GM04504 (cell line): Measurements from ENCODE around the gene C1orf226.

Experiments used
- DNase-seq: peaks from one replicate; pipeline ENCODE4 v3.0.0-alpha.2; 2012; ENCODE audit warnings: low read depth

The C1orf226 gene

GRCh38 chr1:162366149-162366548, 15.4 kb upstream of the C1orf226 start:
- DNase-seq: no peak

DNA sequence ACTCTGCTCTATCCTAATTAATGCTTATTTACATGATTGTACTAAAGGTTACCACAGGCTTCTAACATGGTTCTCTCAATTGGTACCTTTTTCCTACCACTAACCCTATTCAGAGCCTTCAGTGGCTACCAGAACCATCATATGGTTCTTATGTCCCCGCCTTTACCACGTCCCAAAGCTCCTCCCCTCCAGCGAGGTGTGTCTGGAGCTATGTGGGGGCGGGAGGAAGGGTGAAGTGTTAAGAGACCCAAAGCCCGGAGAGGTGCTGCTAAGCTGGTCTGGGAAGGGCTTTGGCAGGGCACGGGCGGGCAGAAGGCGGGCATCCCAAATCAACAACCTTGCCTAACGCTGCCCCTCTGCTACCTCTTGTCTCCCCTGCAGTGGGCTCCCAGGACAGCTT, 14.9 kb upstream of the C1orf226 start:
- DNase-seq: no peak

GRCh38 chr1:162367073-162367472, 14.5 kb upstream of the C1orf226 start:
- no peak for DNase-seq

GRCh38 chr1:162367772-162368171, 13.8 kb upstream of the C1orf226 start:
- DNase-seq: no peak

DNA sequence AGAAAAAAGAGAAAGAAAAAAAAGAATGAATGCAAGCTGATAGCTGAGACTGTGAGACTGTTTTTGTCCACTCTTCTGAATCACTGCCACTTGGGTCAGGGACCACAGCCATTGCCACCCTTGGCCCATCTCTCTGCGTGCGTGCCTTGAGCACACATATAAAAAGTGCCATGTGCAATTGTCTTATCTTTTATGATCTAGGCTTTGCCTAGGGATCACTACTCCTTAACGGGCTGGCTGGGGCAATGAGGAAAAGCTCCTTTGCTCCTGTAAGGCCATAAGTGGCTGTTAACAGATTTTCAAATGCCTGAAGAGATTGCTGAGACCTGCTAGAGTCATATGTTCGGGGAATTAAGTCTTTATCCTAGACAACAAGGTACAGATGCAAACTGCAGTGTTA, 13.1 kb upstream of the C1orf226 start:
- no peak for DNase-seq

DNA sequence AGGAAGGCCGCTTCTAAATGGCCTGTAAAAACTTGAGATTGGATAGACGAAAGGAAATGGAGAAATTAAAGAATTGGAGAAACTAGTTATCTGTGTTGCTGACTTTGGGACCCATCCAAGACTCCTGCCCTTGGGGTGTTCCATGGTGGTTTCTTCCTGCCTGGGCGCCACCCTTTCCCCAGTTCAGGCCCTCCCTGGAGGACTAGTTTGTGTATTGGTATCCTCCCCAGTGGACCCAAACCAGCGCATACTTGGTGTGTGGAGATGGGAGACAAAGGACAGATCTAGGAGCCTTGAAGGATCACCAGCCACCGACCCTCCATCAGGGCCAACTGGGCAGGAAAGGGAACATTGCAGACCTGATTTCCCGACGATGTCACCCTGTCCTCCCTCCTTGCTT, 12.0 kb upstream of the C1orf226 start:
- DNase-seq: no peak

DNA sequence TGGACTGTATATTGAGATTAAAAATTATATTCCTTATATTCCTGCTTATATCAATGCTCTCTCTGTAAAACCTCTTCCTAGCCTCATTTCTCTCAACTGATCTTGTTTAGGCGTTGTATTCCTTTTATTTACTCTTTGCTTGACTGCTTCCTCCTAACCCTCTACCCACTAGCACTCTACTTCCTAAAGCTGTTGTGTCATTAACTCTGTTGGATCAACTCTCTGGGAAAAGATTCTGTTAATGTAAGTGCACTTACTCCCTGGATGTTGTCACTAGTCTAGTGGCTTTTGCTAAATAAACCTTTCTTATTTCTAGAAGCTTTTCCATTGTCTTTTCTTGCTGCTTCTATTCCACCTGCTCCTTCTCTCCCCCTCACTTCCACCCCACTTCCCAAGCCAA, 11.4 kb upstream of the C1orf226 start:
- DNase-seq: no peak

DNA sequence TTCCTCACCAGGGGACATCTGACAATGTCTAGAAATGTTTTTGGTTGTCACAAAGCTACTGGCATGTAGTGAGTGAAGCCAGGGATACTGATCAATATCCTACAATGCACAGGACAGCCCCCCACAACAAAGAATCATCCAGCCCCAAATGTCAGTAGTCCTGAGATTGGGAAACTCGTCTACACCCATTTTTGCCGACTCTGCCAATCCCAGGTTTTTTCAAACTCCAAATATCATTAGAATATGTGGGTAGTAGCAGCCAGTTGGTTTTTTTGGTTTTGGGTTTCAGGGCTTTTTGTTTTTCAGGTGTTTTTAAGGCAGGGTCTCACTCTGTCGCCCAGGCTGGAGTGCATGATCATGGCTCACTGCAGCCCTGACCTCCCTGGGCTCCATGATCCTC, 10.8 kb upstream of the C1orf226 start:
- DNase-seq: no peak

DNA sequence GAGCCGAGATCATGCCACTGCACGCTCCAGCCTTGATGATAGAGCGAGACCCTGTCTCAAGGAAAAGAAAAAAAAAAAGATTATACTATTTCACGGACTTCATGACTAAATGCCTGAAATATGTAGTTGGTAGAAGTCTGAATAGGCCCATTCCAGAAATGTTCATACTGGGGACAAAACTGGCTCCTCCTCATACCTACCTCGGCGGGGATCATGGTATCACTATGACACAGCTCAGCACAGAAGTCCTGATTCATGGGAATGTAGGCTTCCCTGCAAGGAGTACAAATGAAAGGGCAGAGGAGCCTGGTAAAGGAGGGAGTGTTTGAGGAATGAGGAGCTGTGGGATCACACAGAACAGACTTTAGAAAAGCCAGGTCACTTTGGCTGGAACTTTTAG, 9.9 kb upstream of the C1orf226 start:
- no peak for DNase-seq

GRCh38 chr1:162372159-162373071, 9.1 kb upstream of the C1orf226 start:
- DNase-seq: no peak

GRCh38 chr1:162373072-162373427, 8.5 kb upstream of the C1orf226 start:
- no peak for DNase-seq

DNA sequence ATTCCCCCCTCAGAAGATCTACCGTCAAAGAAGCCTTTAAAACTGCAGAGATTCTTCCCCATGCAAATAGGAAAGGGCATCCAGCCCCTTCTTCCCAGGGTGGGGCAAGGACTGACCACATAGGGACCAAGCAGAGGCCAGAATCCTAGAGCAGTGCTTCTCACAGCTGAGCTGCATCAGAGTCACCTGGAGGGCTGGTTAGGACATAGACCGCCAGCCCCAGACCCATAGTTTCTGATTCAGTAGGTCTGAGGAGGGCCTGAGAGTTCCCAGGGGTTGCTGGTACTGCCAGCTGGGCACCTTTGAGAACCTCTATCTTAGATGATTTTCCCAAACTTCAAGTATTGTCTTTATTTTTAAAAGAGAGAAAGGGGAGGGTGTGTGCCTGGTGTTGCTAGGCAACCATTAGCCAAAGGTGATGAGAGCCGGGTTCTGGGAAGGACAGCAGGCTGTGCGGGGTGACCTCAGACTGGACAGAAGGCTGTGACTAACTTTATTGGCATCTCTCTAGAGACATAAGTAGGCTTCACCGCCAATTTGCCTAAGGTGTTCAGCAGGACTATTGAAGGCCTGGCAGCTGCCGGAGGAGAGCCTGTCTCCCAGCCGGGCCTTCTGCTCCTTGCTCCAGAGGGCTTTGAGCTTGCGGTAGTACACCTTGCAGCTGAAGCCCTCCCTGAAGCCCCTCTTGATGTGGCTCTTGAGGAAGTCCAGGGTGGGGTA, 7.8 kb upstream of the C1orf226 start:
- no peak for DNase-seq

DNA sequence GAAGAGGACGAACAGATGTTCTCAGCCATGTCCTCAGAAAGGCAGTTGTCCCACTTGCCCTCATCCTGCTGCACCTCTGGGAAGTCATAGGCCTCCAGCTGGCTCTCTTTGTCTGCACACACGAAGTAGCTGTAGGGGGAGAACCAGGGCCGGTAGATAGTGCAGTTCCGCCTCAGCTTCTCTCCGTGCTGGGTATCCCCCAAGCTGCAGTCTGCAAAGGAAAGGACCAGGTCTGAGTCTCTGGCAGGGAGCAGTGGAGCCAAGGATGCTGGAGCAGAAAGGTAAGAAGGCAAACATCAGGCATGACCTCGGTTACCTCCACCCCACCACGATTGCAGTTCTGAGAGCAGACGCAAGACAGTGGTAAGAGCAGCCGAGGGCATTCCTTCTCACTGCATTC, 7.1 kb upstream of the C1orf226 start:
- no peak for DNase-seq

- DNase-seq: no peak
These were observed 6.1 kb upstream of the C1orf226 start for GRCh38 chr1:162375463-162375862.

DNA sequence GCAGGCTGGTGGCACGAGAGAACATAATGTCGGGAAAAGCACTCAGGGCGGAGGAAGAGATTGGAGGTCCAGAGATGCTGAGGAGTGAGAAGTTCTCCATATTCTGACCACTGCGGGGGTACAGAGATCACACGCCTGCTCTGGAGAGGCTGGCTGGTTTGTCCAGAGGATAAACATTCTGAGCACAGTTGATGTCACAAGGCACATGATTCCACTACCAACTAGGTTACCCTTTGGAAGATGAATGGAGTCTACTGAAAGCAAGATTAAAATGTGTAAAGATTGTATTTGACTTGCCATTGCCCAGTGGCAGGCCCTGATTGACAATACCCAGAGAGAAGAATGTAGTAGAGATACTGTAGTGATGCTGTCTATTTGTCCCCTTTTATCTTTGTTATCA, 4.8 kb upstream of the C1orf226 start, which contains the start of gene SPATA46:
TSS of gene SPATA46 (minus strand) at position 164 of the 400 bp plus-strand sequence. CDS start at position 100, 64 bp downstream.
- DNase-seq: no peak

- DNase-seq: no peak
These were observed 1.3 kb upstream of the C1orf226 start for GRCh38 chr1:162380061-162380846.

- DNase-seq: no peak
These were observed 618 bp downstream of the C1orf226 start for GRCh38 chr1:162381941-162382750.

DNA sequence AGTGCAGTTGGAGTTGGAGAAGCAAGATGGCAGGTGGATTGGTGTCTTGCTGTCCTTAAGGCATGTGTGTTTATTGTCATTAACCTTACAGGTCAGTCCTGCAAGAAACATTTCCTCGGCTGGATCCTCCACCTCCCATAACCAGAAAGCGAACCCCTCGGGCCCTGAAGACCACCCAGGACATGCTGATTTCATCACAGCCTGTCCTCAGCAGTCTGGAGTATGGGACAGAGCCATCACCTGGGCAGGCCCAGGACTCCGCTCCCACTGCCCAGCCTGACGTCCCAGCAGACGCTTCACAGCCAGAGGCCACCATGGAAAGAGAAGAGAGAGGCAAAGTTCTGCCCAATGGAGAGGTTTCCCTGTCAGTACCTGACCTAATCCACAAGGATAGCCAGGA, 1.6 kb downstream of the C1orf226 start:
- DNase-seq: no peak

DNA sequence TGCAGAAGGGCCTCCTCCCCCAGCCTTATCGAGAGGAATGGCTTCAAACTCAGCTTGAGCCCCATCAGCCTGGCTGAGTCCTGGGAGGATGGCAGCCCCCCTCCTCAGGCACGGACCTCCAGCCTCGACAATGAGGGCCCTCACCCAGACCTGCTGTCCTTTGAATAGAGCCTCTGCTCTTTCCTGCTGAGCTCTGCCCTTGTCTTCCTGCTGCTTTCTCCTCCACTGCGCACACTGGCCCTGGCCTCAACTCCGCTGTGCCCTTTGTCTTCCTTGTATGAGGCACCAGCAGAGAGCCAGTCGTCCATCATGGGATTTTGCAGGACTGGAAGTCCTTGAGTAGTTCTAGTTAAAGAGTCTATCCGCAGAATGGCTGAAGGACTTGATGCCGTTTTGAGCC, 2.0 kb downstream of the C1orf226 start:
- DNase-seq: no peak

DNA sequence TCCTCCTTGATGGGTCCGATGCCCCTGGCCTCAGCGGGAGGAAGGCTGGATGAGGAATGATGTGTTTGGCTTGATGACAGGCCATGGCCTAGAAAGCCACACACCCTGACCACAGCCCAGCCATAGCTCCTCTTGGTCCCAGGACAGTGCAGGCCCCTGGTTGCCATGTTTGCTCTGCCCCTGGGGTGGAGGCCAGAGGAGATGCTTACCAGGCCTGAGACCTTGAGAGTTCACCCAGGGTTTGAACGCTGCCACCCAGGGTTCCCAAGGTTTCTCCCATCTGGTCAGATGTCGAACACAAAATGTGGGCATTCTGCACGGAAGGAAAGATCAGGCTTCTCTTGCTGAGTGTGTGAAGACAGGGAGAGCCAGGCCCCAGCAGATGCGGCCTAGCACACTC, 2.6 kb downstream of the C1orf226 start:
- no peak for DNase-seq

DNA sequence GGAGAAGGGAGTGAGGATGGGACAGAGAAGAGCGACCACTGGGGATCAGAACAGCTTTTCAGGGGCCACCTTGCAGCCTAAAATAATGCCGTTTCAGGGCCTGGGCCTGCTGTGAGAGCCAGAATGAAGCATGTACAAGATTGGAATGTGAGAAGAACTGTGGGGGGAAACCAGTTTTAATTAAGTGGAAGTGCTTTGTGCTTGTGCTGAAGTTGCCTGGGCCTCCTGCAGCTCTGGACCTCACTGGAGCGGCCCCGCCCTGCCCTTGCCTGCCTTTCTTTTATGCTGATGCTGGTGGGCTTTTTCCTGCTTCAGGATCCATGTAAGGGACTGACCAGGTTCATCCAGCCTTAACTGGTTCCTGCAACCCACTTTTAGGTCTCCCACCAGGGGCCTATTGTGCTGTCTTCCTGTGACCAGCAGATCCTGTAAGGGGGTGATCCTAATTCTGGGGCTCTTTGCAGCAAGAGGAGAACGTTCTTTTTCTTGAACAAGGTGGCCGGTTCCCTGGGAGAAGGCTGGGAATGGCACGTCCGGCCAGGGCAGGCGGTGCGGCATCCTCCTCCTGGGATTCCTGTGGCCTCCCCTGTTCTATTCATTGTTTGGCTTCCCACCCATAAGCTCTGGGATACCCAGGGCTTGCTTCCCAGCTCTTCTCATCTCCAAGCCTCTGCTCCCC, 3.2 kb downstream of the C1orf226 start:
- DNase-seq: no peak
